ES-I3 (cell line): ENCODE data around the gene SPTAN1.
A peak's percentile ranks its signal among the peaks of the same experiment; 100 is the strongest.

ENCODE experiments used
- H3K36me3 ChIP-seq: 2 replicates; pipeline ENCODE4 v1.6.1; 2013; ENCODE audit warnings: mild to moderate bottlenecking, low read length, control low read depth, moderate library complexity; ENCODE audit not compliant: insufficient read depth
- H3K4me1 ChIP-seq: 2 replicates; pipeline ENCODE4 v1.6.1; 2013; ENCODE audit warnings: mild to moderate bottlenecking, control low read depth, low read length; ENCODE audit not compliant: insufficient read depth
- H3K9ac ChIP-seq: 2 replicates; pipeline ENCODE4 v1.6.1; 2013; ENCODE audit warnings: low read depth, mild to moderate bottlenecking, low read length, moderate library complexity
- H3K9me3 ChIP-seq: 2 replicates; pipeline ENCODE4 v1.6.1; 2013; ENCODE audit warnings: mild to moderate bottlenecking, low read length, moderate library complexity; ENCODE audit not compliant: control insufficient read depth, insufficient read depth

SPTAN1 gene

DNA sequence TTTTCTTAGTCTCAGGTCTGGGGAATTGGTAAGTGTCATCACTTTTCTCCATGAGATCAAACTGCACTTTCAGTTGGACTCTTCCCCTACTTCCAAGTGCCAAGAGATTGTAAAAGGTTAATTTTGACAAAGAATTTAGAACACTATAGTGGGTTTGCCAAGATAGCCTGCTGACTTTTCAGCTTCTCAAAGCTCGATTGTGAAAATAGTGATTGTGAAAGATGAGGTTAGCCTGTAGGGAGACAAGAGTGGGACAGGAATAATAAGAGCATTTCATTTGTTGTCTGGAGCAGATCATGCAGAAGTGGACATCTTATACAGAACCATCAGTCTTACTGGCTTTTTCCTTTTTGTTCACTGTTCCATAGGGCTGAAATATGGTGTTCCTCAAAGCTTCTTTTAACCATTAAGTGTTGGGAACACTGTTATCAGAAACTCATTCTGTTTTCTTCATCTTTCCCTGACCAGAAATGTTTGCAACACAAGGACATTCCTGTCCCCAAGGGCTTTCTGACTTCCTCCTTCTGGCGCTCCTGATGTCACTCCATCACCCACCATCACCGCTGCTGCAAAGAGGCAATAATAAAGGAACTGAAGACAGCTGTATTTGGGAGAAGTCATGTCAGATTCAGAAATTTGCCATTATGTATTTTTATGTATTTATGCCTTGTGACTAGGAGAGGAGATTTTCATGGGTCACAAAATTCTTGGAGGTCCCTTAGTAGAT lies 11.6 kb upstream of the SPTAN1 start:
- H3K4me1 ChIP-seq = no peaks in the 10 kb centered on the region
- no peaks in the 10 kb centered on the region; the same call in 1 of the 2 replicates for H3K36me3 ChIP-seq
- H3K9ac ChIP-seq = no peak overlapping the region
- no peaks in the 10 kb centered on the region for H3K9me3 ChIP-seq

- Histone ChIP-seq H3K9me3 (no peaks in the 10 kb centered on the region), H3K4me1 (peaks cover 14% of the 10 kb centered on the region), H3K36me3 (no peaks in the 10 kb centered on the region), H3K9ac (no peak overlapping the region)
Measured at GRCh38 chr9:128546504-128546903, 5.9 kb upstream of the SPTAN1 start.

DNA sequence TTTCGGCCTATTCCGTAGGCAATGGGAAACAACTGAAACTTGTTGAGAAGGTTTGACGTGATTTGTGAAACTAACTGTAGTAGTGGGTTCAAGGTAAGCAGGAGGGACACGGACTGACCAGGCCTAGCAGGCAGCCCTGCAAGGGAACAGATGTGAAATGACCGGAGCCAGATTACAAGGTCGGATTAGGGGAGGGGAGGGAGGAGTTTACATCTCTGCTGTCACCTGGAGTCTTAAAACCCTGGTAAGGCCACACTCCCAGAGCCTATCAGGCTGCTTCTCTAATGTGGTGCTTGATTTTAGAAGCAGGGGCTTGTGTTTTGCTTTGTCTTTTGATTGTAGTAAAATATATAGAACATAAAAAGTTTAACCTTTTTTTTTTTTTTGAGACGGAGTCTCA lies 3.5 kb upstream of the SPTAN1 start:
- no peaks in the 10 kb centered on the region for H3K36me3 ChIP-seq
- H3K9me3 ChIP-seq = no peaks in the 10 kb centered on the region
- no peak overlapping the region for H3K9ac ChIP-seq
- peaks cover 16% of the 10 kb centered on the region for H3K4me1 ChIP-seq

- peaks cover 28% of the 10 kb centered on the region for H3K4me1 ChIP-seq
- H3K9me3 ChIP-seq = no peaks in the 10 kb centered on the region
- no peak overlapping the region for H3K9ac ChIP-seq
- H3K36me3 ChIP-seq = no peaks in the 10 kb centered on the region
Measured at GRCh38 chr9:128550226-128550625, 2.2 kb upstream of the SPTAN1 start.

DNA sequence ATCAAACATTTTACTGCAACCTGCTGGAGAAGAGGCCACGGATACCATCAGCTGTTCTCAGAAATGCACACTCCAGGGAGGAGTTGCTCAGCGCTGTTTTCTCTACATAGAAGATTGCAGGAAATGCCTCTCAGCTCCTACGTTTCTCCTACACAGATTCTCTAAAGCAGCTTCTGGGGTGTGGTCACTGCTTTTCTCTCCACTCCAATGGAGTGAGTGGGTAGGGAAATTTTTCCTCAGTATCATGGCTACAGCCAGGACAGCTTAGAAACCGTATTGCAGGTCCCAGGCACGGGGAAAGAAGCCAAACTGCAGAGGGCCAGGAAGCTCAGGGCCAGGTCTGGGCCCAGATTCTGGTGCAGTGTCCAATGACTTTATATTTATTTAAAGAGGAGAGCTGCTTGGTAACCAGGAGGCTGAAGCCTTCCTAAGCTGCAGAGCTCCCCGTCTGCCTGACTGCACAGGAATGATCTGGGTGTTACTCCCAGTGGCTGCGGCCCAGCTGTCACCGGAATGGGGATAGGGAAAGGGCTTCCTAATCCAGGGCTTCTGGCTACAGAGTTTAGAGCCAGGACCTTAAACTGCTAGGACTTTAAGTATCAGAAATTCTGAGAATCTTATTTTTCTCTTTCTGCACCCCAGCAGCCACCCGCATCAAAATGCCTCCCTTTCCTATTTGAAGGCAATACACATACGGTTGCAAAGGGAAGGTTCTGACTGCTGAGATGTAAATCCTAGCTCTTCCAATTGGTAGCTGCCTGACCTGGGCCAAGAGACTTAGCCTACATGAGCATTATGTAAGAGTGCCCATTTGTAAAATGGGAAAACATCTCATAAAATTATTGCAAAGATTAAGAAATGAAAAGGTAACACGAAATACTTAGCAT lies 1.4 kb upstream of the SPTAN1 start:
- H3K36me3 ChIP-seq = no peaks in the 10 kb centered on the region

GRCh38 chr9:128551657-128552152 lies 682 bp upstream of the SPTAN1 start:
- no peaks in the 10 kb centered on the region for H3K9me3 ChIP-seq
- H3K36me3 ChIP-seq = no peaks in the 10 kb centered on the region
- peaks cover 33% of the 10 kb centered on the region for H3K4me1 ChIP-seq
- peak overlapping the region; percentile 90 for H3K9ac ChIP-seq

More for the DNA sequence above, 1.4 kb upstream of the SPTAN1 start:
- Histone ChIP-seq H3K4me1 (peaks cover 28% of the 10 kb centered on the region), H3K9ac (peak overlapping the region; percentile 90), H3K9me3 (no peaks in the 10 kb centered on the region)

DNA sequence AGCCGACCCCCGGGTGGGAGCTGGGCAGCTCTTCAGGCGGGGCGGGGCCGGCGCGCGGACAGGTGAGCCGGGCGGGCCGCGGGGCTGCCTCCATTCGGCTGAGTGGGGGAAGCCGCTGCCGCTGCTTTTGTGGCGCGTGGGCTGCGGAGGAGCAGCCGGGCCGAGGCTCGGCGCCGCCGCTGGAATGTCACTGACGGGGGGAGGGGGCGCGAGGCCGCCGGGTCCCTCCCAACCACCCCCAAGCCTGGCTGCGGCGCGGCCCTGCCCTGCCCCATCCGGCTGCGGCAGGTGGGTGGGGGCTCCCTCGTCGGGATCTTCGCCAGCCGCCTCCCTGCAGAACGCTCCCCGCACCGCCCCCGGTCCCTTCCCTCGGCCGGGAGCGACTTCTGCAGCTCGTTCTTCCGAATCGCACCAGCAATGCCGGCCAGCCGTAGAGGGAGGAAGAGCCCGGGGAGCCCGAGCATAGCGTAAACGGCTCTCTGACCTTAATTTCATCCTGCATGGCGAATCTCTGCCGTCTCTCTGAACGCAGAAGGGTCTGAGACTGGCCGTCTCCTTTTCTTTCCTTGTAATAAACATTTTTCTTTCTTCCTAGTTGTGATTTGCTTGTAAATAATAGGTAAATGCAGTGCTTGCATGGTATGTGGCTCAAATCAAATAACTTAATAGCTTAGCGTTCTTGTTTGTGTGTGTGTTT lies 505 bp downstream of the SPTAN1 start:
- no peaks in the 10 kb centered on the region for H3K36me3 ChIP-seq
- H3K9me3 ChIP-seq = no peaks in the 10 kb centered on the region
- H3K4me1 ChIP-seq = peaks cover 35% of the 10 kb centered on the region
- H3K9ac ChIP-seq = peak overlapping the region; percentile 90

DNA sequence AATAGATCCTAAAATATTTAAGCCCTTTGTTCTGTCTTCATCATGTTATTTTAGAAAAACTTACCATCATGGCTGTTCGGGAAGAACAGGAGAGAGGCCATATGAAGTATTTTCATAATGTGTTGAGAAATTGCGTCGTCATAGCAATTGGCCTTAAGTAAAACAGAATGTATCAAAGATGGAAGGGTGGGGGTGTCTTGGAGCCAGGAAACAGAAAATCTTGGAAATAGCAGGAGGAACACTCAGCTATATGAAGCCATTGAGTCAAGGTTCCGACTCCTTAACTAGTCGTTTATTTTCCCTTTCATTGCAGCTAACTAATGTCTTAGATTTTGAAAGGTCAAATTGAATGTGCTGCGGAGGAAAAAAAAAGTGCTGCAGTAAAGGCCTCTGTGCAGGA lies 1.3 kb downstream of the SPTAN1 start:
- Histone ChIP-seq H3K4me1 (peaks cover 43% of the 10 kb centered on the region), H3K9ac (peak overlapping the region; percentile 90), H3K9me3 (no peaks in the 10 kb centered on the region), H3K36me3 (no peaks in the 10 kb centered on the region)

DNA sequence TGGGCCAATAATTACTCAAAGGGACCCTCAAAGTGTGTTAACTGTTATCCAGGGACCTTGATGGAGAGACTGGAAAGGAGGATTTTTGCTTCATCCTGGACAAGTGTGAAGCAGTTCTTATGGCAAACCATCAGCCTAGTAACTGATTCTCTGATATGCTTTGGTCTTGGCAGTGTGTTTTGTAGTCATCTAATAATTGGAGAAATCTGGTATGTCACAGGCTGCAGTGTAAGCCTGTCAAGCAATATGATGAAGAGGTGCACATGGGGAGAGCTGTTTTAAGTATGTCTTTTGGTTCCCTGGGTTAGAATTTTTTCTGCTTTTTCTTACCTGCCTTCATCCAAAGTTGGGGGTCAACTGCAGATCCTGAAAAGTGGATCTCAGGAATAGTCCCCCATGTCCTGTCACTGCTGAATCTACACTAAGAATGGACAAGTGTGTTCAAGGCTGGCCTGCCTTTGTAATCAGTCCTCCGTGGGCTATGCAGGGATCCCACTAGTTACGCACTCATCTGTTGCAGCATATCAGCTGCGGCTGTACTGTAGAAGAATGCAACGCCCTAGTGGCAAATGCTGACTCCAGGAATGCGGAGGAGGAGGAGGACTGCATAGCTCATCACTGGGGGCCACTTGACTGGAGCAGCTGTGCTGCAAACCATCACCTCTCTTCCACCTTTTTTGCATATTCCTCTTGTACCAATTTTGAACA lies 1.9 kb downstream of the SPTAN1 start:
- H3K36me3 ChIP-seq = no peaks in the 10 kb centered on the region
- peaks cover 49% of the 10 kb centered on the region for H3K4me1 ChIP-seq
- no peaks in the 10 kb centered on the region for H3K9me3 ChIP-seq
- H3K9ac ChIP-seq = peak overlapping the region; percentile 90

DNA sequence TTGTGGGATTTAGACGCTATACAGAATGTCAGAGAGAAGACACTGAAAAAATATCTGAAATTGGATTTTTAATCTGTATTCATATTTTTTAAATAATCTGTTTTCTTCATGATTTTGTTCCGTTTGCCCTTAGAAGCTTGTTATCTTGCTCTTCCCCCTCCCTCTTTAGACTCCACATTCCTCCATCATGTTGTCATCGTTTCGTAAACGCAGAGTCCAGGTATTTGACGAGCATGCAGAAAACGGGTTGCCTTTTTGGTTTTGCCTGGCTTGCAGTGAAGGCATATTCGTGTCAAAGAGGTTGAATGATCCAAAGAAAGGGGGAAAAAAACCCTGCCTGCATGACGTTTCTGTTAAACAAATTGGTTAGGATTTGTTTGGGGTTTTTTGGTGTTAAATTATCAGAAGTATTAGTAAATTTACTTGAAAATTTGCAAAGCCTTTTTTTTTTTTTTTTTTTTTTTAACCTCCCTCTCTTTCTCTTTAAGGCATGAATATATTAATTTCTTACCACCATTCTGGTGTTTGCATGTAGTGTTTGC lies 2.9 kb downstream of the SPTAN1 start:
- Histone ChIP-seq H3K36me3 (no peaks in the 10 kb centered on the region), H3K9ac (peak overlapping the region; percentile 22; the same call in 1 of the 2 replicates), H3K9me3 (no peaks in the 10 kb centered on the region), H3K4me1 (peaks cover 46% of the 10 kb centered on the region)

DNA sequence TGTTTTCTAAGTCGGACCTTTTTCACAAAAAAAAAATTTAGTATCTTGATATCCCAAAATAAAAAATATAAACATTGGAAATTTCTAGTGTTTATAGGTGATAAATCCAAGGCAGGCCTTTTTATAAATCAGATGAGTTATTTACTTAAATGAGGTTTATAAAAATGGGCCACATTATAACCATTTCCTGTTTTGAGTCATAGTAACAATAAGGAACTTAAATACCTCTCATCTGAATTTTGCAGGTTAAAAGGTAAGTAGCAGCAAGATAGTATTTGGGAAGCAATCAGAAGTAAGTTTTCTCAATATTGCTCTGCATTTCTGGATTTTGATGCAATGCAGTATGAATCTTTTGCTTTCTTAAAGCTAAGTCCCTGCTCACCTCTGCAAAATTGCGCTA lies 3.9 kb downstream of the SPTAN1 start:
- no peaks in the 10 kb centered on the region for H3K9me3 ChIP-seq
- no peaks in the 10 kb centered on the region for H3K36me3 ChIP-seq
- peaks cover 38% of the 10 kb centered on the region for H3K4me1 ChIP-seq
- no peak overlapping the region for H3K9ac ChIP-seq

- peaks cover 35% of the 10 kb centered on the region for H3K4me1 ChIP-seq
- no peaks in the 10 kb centered on the region for H3K9me3 ChIP-seq
- no peak overlapping the region for H3K9ac ChIP-seq
- no peaks in the 10 kb centered on the region for H3K36me3 ChIP-seq
Measured at GRCh38 chr9:128556926-128557634, 4.7 kb downstream of the SPTAN1 start.
